Neural cell (in vitro differentiated cells): ENCODE data around the gene HSF5. TPM values are rescaled to one million over a fixed set of nuclear protein-coding genes. Genes with fewer than 3 reads are reported as not detected.
A peak's percentile ranks its signal among the peaks of the same experiment; 100 is the strongest.

ENCODE experiments used
- H2AFZ ChIP-seq: fragments of 200-600, 300-800 bp; sonication (generic), shearing (Covaris generic); 2 replicates; pipeline ENCODE4 v1.6.0; 2014; ENCODE audit warnings: low read depth, mild to moderate bottlenecking, antibody characterized with exemption, low read length, moderate library complexity
- H3F3A ChIP-seq: fragments of 200-600 bp; shearing (Covaris generic); 2 replicates; pipeline ENCODE4 v1.6.1; 2016; ENCODE audit warnings: mild to moderate bottlenecking, moderate library complexity, mixed read lengths, antibody characterized with exemption, low read length; ENCODE audit not compliant: insufficient read depth, poor library complexity, severe bottlenecking
- H3K27ac ChIP-seq: fragments of 200-600, 300-800 bp; sonication (generic), shearing (Covaris generic); 2 replicates; pipeline ENCODE4 v1.5.1; 2014; ENCODE audit warnings: mild to moderate bottlenecking, low read length, moderate library complexity
- H3K27me3 ChIP-seq: fragments of 300-800, 200-600 bp; sonication (generic), shearing (Covaris generic); 2 replicates; pipeline ENCODE4 v1.6.0; 2014; ENCODE audit warnings: mild to moderate bottlenecking, low read depth, low read length, moderate library complexity; ENCODE audit not compliant: insufficient read depth
- H3K36me3 ChIP-seq: fragments of 300-800, 200-600 bp; sonication (generic), shearing (Covaris generic); 2 replicates; pipeline ENCODE4 v1.5.1; 2014; ENCODE audit warnings: mild to moderate bottlenecking, antibody characterized with exemption, low read length, moderate library complexity; ENCODE audit not compliant: insufficient read depth
- H3K4me2 ChIP-seq: fragments of 300-800, 200-600 bp; sonication (generic), shearing (Covaris generic); 2 replicates; pipeline ENCODE4 v1.6.0; 2014; ENCODE audit warnings: mild to moderate bottlenecking, low read length
- H3K4me3 ChIP-seq: fragments of 300-800, 200-600 bp; sonication (generic), shearing (Covaris generic); 2 replicates; pipeline ENCODE4 v1.5.1; 2014; ENCODE audit warnings: mild to moderate bottlenecking, low read length, moderate library complexity
- H3K79me2 ChIP-seq: fragments of 200-600 bp; shearing (Covaris generic); replicated peaks from 2 replicates; pipeline ENCODE4 v1.6.0; 2014; ENCODE audit warnings: mild to moderate bottlenecking, low read length, moderate library complexity; ENCODE audit not compliant: insufficient read depth
- H3K9ac ChIP-seq: fragments of 300-800, 200-600 bp; sonication (generic), shearing (Covaris generic); 2 replicates; pipeline ENCODE4 v1.6.1; 2016; ENCODE audit warnings: mild to moderate bottlenecking, low read length, mixed read lengths
- H3K9me2 ChIP-seq: fragments of 200-600 bp; shearing (Covaris generic); 2 replicates; pipeline ENCODE4 v1.6.1; 2016; ENCODE audit warnings: mild to moderate bottlenecking, low read length, mixed read lengths; ENCODE audit not compliant: insufficient read depth
- H3K9me3 ChIP-seq: fragments of 200-600, 300-800 bp; sonication (generic), shearing (Covaris generic); 2 replicates; pipeline ENCODE4 v1.6.1; 2016; ENCODE audit warnings: mild to moderate bottlenecking, mixed run types, low read length, moderate library complexity, mixed read lengths
- H4K20me1 ChIP-seq: fragments of 200-600 bp; shearing (Covaris generic); 2 replicates; pipeline ENCODE4 v1.6.1; 2016; ENCODE audit warnings: mild to moderate bottlenecking, mixed run types; ENCODE audit not compliant: insufficient read depth
- CTCF ChIP-seq: fragments of 450-650 bp; IDR thresholded peaks from 2 replicates; pipeline ENCODE4 v1.5.1; 2014; ENCODE audit warnings: antibody characterized with exemption, mild to moderate bottlenecking, moderate library complexity; ENCODE audit not compliant: poor library complexity, severe bottlenecking
- EP300 ChIP-seq: fragments of 450-650 bp; conservative IDR thresholded peaks from 2 replicates; pipeline ENCODE4 v1.6.1; 2014; ENCODE audit warnings: antibody characterized with exemption, mild to moderate bottlenecking, moderate library complexity; ENCODE audit not compliant: poor library complexity, severe bottlenecking
- EZH2 ChIP-seq: fragments of 200-600, 300-800 bp; shearing (Covaris generic), sonication (generic); IDR thresholded peaks from 2 replicates; pipeline ENCODE4 v1.6.1; 2014; ENCODE audit warnings: antibody characterized with exemption, low read length, borderline replicate concordance, mild to moderate bottlenecking; ENCODE audit not compliant: insufficient read depth, poor library complexity, severe bottlenecking
- MXI1 ChIP-seq: fragments of 450-650 bp; conservative IDR thresholded peaks from 2 replicates; pipeline ENCODE4 v1.6.1; 2014; ENCODE audit warnings: antibody characterized with exemption, mild to moderate bottlenecking; ENCODE audit not compliant: poor library complexity, severe bottlenecking
- POLR2AphosphoS5 ChIP-seq: IDR thresholded peaks from 2 replicates; pipeline ENCODE4 v1.6.1; 2012
- RAD21 ChIP-seq: fragments of 450-650 bp; conservative IDR thresholded peaks from 2 replicates; pipeline ENCODE4 v1.6.1; 2014; ENCODE audit warnings: antibody characterized with exemption, mild to moderate bottlenecking, moderate library complexity
- REST ChIP-seq: IDR thresholded peaks from 2 replicates; pipeline ENCODE4 v1.6.1; 2012; ENCODE audit warnings: borderline replicate concordance
- SMC3 ChIP-seq: fragments of 450-650 bp; conservative IDR thresholded peaks from 2 replicates; pipeline ENCODE4 v1.6.1; 2014; ENCODE audit warnings: antibody characterized with exemption, mild to moderate bottlenecking, moderate library complexity; ENCODE audit not compliant: poor library complexity
- TAF1 ChIP-seq: IDR thresholded peaks from 2 replicates; pipeline ENCODE4 v1.6.1; 2012; ENCODE audit warnings: low read depth
- polyA plus RNA-seq: library from polyadenylated mRNA; depleted of rRNA; stranded (reverse); fragments of >200 nt; gene quantifications from 2 replicates; pipeline ENCODE4 v1.2.3, GENCODE V29; 2014

Gene HSF5
- polyA plus RNA-seq, 1 donor from 2014 or later: 0.21 TPM

GRCh38 chr17:58532555-58532951, 44.3 kb upstream of the HSF5 start:
- no peak for TF ChIP-seq EZH2
- no peak for TF ChIP-seq POLR2AphosphoS5
- no peak for TF ChIP-seq EP300
- no peak for TF ChIP-seq TAF1
- TF ChIP-seq REST: no peak
- TF ChIP-seq RAD21: no peak
- TF ChIP-seq CTCF: no peak
- TF ChIP-seq MXI1: no peak
- TF ChIP-seq SMC3: no peak
- Histone ChIP-seq H3K79me2 (no peaks in the 10 kb centered on the region), H3K9me2 (no peaks in the 10 kb centered on the region), H3K4me3 (peak overlapping the region; percentile 73), H3K36me3 (no peaks in the 10 kb centered on the region), H4K20me1 (no peaks in the 10 kb centered on the region), H3F3A (no peaks in the 10 kb centered on the region), H3K9ac (no peak overlapping the region), H3K27ac (no peak overlapping the region), H3K27me3 (peaks cover 16% of the 10 kb centered on the region), H3K9me3 (no peaks in the 10 kb centered on the region), H2AFZ (no peak overlapping the region), H3K4me2 (peak overlapping the region; percentile 70)

DNA sequence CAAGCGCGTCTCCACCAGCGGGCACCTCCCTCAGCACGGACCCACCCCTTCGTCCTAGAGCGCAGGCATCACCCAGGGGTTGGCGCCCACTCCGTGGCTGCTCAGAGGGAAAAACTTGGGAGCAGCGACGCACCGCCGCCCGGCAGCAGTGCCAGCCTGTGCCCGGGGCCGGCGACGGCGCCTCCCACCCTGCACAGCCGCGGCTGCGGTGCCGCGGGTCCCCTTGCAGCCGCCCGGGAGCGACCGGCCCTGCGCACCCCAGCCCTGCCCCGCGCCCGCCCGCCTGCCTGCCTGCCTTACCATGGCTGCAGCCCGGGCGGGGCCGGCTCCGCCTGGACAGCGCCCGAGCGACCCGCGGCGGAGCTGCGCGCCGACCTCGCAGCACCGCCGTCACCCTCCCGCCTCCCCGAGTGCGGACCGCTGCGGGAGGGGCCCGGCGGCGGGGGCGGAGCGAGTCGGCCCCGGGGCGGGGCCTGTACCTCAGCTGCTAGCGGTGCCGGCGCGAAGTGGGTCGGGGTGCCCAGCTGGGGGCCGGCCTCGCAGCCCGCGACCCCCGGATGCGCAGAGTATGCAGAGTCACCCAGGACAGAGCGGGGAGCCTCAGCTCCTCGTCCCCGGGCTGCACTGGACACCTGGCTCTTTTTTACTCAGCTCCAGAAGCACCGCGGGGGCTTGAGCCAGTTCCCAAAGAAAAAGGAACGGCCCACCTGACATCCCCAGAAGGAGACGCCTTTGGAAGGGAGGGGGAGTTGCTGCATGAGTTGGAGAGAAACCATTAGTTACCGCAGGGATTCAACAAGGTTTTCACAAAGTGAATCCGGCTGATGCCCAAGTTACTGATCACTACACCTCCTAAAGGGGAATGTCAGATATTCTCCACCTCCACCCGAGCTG, 43.7 kb upstream of the HSF5 start:
- peak overlapping the region; percentile 70 for H3K4me2 ChIP-seq
- peak overlapping the region; percentile 57 for H3K9ac ChIP-seq
- no peaks in the 10 kb centered on the region for H4K20me1 ChIP-seq
- H3K9me3 ChIP-seq: no peaks in the 10 kb centered on the region
- H3K27me3 ChIP-seq: peaks cover 16% of the 10 kb centered on the region
- no peaks in the 10 kb centered on the region for H3K9me2 ChIP-seq
- no peaks in the 10 kb centered on the region for H3K79me2 ChIP-seq
- H3K4me3 ChIP-seq: peak overlapping the region; percentile 73
- TF ChIP-seq POLR2AphosphoS5: peak; percentile 14
- no peak for TF ChIP-seq EZH2
- H3K27ac ChIP-seq: no peak overlapping the region
- H3K36me3 ChIP-seq: no peaks in the 10 kb centered on the region
- H2AFZ ChIP-seq: no peak overlapping the region
- no peaks in the 10 kb centered on the region for H3F3A ChIP-seq
